K562 (cell line): ENCODE results near the gene SEC24C. TPM values are rescaled to one million over a fixed set of nuclear protein-coding genes. Genes with fewer than 3 reads are reported as not detected.

Source experiments
- CHD1 ChIP-seq: fragments of 200-600 bp; sonication (generic); IDR thresholded peaks from one replicate; pipeline ENCODE4 v1.6.1; 2012; ENCODE audit warnings: mild to moderate bottlenecking, moderate library complexity, low read length, inconsistent platforms
- DACH1 ChIP-seq: fragments of 450-650 bp; IDR thresholded peaks from 2 replicates; pipeline ENCODE4 v1.6.1; 2018; ENCODE audit not compliant: partially characterized antibody
- DPF2 ChIP-seq: fragments of 450-650 bp; IDR thresholded peaks from 2 replicates; pipeline ENCODE4 v1.6.1; 2016
- ELF1 ChIP-seq: fragments of 200-800 bp; sonication (Bioruptor generic); IDR thresholded peaks from 2 replicates; pipeline ENCODE4 v1.6.1; 2016; ENCODE audit warnings: missing genetic modification characterization, missing compliant biosample characterization
- KAT2B ChIP-seq: IDR thresholded peaks from one replicate; pipeline ENCODE4 v1.6.1; 2012; ENCODE audit warnings: low read depth, mild to moderate bottlenecking, control low read depth, inconsistent platforms, low read length, moderate library complexity
- MAFF ChIP-seq: IDR thresholded peaks from 2 replicates; pipeline ENCODE4 v1.6.1; 2012; ENCODE audit warnings: low read length, improper control_type of control experiment
- NUFIP1 ChIP-seq: fragments of 450-650 bp; IDR thresholded peaks from 2 replicates; pipeline ENCODE4 v1.6.1; 2018; ENCODE audit not compliant: partially characterized antibody
- RB1 ChIP-seq: fragments of 450-650 bp; IDR thresholded peaks from 2 replicates; pipeline ENCODE4 v1.6.1; 2017; ENCODE audit warnings: low read depth, mild to moderate bottlenecking
- SMAD4 ChIP-seq: fragments of 250-450 bp; sonication (Bioruptor Pico); conservative IDR thresholded peaks from 2 replicates; pipeline ENCODE4 v1.8.0; 2021; ENCODE audit warnings: inconsistent platforms, mild to moderate bottlenecking, moderate library complexity
- SNIP1 ChIP-seq: fragments of 450-650 bp; IDR thresholded peaks from 2 replicates; pipeline ENCODE4 v1.7.1; 2017; ENCODE audit warnings: low read depth, mild to moderate bottlenecking
- SRF ChIP-seq, 2 experiments: fragments of 250-450, 450-650 bp in 1 of 2; sonication (Bioruptor Pico) in 1 of 2; sonication (generic) in 1 of 2; formaldehyde crosslinking; IDR thresholded peaks; 2 replicates each; pipeline versions ENCODE4 v1.5.0 to v1.5.1; 2020 to 2022; ENCODE audit warnings: mild to moderate bottlenecking in 1 of 2, missing genetic modification reagents in 1 of 2
- ZNF699 ChIP-seq: fragments of 250-450 bp; sonication (Bioruptor Pico); IDR thresholded peaks from 2 replicates; pipeline ENCODE4 v1.8.0; 2021; ENCODE audit warnings: mild to moderate bottlenecking, moderate library complexity; ENCODE audit not compliant: insufficient replicate concordance
- polyA plus RNA-seq, 8 experiments: library from polyadenylated mRNA; depleted of rRNA in 4 of 8; stranded (reverse) in 5 of 8; unstranded in 3 of 8; fragments of >200 nt; fragmentation: Nextera tagmentation in 2 of 8; fragmentation: Illumina TruSeq in 1 of 8; extraction: Ambion mirVana in 2 of 8; extraction: Trizol in 1 of 8; gene quantifications; 2 replicates each; pipeline versions ENCODE4 v1.2.1 to v1.2.3, GENCODE V29; 2011 to 2014; ENCODE audit warnings: inconsistent platforms in 1 of 8, missing spikeins in 1 of 8
- total RNA-seq, 7 experiments: library from RNA; depleted of rRNA in 6 of 7; stranded (reverse); fragments of >200 nt in 6 of 7; fragmentation: Illumina TruSeq in 2 of 7; extraction: Trizol in 2 of 7; gene quantifications; 2 replicates each; pipeline versions ENCODE4 v1.2.1 to v1.2.3, GENCODE V29; 2011 to 2021; ENCODE audit warnings: low replicate concordance in 1 of 7
- TF ChIP-seq, protein P1 (sequence below): fragments of 450-650 bp; formaldehyde crosslinking; IDR thresholded peaks from 2 replicates; pipeline ENCODE4 v1.4.0; 2020; ENCODE audit warnings: mild to moderate bottlenecking, moderate library complexity
- TF ChIP-seq, protein P2 (sequence below): IDR thresholded peaks from 2 replicates; pipeline ENCODE4 v1.6.1; 2011; ENCODE audit not compliant: insufficient read length; ENCODE audit errors: extremely low read depth
- TF ChIP-seq, protein P3 (sequence below): fragments of 200-800 bp; sonication (Bioruptor generic); IDR thresholded peaks from 2 replicates; pipeline ENCODE4 v1.6.1; 2017; ENCODE audit warnings: missing genetic modification characterization, missing compliant biosample characterization
- TF ChIP-seq, protein P4 (sequence below): sonication (generic); formaldehyde crosslinking; IDR thresholded peaks from 2 replicates; pipeline ENCODE4 v1.9.0; 2022; ENCODE audit warnings: mild to moderate bottlenecking, missing genetic modification reagents
- TF ChIP-seq, protein P5 (sequence below), 2 experiments: IDR thresholded peaks in 1 of 2; conservative IDR thresholded peaks in 1 of 2; 2 replicates each; pipeline ENCODE4 v1.6.1; 2016; ENCODE audit warnings: low read depth in 2 of 2, mild to moderate bottlenecking in 1 of 2, missing compliant biosample characterization in 1 of 2, missing genetic modification characterization in 1 of 2, moderate library complexity in 1 of 2
- TF ChIP-seq, protein P6 (sequence below): fragments of 250-450 bp; sonication (Bioruptor Pico); IDR thresholded peaks from 2 replicates; pipeline ENCODE4 v1.5.0; 2020; ENCODE audit warnings: mild to moderate bottlenecking

The SEC24C gene
- total and polyA plus RNA-seq, 9 of the 15 experiments (the other 6 are each of a cell fraction or from before 2014, with no cell fraction given): 19.0 to 115 (median 70.5) TPM

DNA sequence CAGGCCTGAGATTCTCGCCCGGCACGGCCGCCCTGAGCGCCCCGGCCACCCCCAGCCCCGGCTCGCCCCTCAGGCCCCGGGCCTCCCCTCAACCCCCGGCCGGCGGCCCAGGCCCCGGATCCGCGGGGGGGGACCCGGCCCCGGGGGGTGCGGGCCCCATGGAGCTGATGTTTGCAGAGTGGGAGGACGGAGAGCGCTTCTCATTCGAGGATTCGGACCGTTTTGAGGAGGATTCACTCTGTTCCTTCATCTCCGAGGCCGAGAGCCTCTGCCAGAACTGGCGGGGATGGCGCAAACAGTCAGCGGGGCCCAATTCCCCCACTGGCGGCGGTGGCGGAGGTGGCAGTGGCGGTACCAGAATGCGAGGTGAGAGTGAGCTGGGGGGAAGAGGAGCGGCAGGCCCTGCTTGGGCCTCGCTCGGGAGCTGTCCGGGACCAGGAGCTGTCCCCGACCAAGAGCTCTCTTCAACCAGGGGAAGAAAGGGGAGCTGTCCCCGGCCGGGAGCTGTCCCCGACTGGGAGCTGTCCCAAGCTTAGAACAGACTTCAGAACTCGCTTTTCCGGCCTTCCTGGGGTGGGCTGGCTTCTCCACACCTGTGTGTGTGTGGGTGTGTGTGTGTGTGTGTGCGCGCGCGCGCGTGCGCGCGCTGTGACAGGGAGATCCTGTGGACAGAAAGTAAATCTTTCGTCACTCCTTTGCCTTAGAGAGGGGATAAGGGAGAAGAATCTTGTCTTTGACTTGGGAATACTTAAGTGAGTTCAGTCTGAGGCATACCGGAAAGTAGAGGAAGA is 41.7 kb downstream of the SEC24C start (continued):
- TF ChIP-seq, protein P1, sequence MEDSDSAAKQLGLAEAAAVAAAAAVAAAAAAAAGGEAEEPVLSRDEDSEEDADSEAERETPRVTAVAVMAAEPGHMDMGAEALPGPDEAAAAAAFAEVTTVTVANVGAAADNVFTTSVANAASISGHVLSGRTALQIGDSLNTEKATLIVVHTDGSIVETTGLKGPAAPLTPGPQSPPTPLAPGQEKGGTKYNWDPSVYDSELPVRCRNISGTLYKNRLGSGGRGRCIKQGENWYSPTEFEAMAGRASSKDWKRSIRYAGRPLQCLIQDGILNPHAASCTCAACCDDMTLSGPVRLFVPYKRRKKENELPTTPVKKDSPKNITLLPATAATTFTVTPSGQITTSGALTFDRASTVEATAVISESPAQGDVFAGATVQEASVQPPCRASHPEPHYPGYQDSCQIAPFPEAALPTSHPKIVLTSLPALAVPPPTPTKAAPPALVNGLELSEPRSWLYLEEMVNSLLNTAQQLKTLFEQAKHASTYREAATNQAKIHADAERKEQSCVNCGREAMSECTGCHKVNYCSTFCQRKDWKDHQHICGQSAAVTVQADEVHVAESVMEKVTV (CRISPR knock-in tag): no peak
- TF ChIP-seq RB1: 0 out of 2 replicates have a peak, but pooled peaks have one; percentile 6
- no peak for TF ChIP-seq ZNF699 (CRISPR knock-in tag)
- TF ChIP-seq, protein P2, sequence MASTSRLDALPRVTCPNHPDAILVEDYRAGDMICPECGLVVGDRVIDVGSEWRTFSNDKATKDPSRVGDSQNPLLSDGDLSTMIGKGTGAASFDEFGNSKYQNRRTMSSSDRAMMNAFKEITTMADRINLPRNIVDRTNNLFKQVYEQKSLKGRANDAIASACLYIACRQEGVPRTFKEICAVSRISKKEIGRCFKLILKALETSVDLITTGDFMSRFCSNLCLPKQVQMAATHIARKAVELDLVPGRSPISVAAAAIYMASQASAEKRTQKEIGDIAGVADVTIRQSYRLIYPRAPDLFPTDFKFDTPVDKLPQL: no peak
- no peak for TF ChIP-seq NUFIP1
- no peak for TF ChIP-seq KAT2B
- no peak for TF ChIP-seq ELF1 (tag)
- TF ChIP-seq SNIP1: no peak
- TF ChIP-seq, protein P3, sequence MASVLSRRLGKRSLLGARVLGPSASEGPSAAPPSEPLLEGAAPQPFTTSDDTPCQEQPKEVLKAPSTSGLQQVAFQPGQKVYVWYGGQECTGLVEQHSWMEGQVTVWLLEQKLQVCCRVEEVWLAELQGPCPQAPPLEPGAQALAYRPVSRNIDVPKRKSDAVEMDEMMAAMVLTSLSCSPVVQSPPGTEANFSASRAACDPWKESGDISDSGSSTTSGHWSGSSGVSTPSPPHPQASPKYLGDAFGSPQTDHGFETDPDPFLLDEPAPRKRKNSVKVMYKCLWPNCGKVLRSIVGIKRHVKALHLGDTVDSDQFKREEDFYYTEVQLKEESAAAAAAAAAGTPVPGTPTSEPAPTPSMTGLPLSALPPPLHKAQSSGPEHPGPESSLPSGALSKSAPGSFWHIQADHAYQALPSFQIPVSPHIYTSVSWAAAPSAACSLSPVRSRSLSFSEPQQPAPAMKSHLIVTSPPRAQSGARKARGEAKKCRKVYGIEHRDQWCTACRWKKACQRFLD (CRISPR knock-in tag): no peak; the same call in 1 of the 2 replicates
- TF ChIP-seq DPF2: no peak
- TF ChIP-seq DACH1: no peak
- TF ChIP-seq MAFF: no peak
- TF ChIP-seq, protein P4, sequence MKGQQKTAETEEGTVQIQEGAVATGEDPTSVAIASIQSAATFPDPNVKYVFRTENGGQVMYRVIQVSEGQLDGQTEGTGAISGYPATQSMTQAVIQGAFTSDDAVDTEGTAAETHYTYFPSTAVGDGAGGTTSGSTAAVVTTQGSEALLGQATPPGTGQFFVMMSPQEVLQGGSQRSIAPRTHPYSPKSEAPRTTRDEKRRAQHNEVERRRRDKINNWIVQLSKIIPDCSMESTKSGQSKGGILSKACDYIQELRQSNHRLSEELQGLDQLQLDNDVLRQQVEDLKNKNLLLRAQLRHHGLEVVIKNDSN (CRISPR knock-in tag): 0 out of 2 replicates have a peak, but pooled peaks have one; percentile 5
- TF ChIP-seq SMAD4 (CRISPR knock-in tag): peak; percentile 26; the same call in 1 of the 2 replicates
- TF ChIP-seq SRF (CRISPR knock-in tag; IDR thresholded peaks at IDR 0.05): peak in 1 of 2 experiments; percentile 62; a peak in 1 of 4 replicates
- TF ChIP-seq, protein P5, sequence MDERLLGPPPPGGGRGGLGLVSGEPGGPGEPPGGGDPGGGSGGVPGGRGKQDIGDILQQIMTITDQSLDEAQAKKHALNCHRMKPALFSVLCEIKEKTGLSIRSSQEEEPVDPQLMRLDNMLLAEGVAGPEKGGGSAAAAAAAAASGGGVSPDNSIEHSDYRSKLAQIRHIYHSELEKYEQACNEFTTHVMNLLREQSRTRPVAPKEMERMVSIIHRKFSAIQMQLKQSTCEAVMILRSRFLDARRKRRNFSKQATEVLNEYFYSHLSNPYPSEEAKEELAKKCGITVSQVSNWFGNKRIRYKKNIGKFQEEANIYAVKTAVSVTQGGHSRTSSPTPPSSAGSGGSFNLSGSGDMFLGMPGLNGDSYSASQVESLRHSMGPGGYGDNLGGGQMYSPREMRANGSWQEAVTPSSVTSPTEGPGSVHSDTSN (CRISPR knock-in tag; IDR thresholded peaks at IDR 0.05; ENCODE audit: low read depth): no peak
- TF ChIP-seq, protein P5 (tag; conservative IDR thresholded peaks at IDR 0.05; ENCODE audit: low read depth): peak; percentile 77
- TF ChIP-seq, protein P6, sequence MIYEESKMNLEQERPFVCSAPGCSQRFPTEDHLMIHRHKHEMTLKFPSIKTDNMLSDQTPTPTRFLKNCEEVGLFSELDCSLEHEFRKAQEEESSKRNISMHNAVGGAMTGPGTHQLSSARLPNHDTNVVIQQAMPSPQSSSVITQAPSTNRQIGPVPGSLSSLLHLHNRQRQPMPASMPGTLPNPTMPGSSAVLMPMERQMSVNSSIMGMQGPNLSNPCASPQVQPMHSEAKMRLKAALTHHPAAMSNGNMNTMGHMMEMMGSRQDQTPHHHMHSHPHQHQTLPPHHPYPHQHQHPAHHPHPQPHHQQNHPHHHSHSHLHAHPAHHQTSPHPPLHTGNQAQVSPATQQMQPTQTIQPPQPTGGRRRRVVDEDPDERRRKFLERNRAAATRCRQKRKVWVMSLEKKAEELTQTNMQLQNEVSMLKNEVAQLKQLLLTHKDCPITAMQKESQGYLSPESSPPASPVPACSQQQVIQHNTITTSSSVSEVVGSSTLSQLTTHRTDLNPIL (CRISPR knock-in tag): no peak
- peak; percentile 77 for TF ChIP-seq CHD1
